Gastroesophageal sphincter (tissue), 3 donors: ENCODE measurements around the gene ZFYVE28.

Source experiments
- EP300 ChIP-seq: sonication (generic); formaldehyde crosslinking; IDR thresholded peaks from one replicate; pipeline ENCODE4 v1.6.1; 2017; ENCODE audit warnings: antibody characterized with exemption, mild to moderate bottlenecking
- TF ChIP-seq, protein P1 (sequence below), 4 experiments: fragments of 200-600 bp in 2 of 4; fragments of 450-650 bp in 2 of 4; sonication (generic) in 1 of 4; IDR thresholded peaks; one replicate each; pipeline ENCODE4 v1.5.1; 2017 to 2019; ENCODE audit warnings: antibody characterized with exemption in 4 of 4, mild to moderate bottlenecking in 2 of 4, moderate library complexity in 2 of 4

DNA sequence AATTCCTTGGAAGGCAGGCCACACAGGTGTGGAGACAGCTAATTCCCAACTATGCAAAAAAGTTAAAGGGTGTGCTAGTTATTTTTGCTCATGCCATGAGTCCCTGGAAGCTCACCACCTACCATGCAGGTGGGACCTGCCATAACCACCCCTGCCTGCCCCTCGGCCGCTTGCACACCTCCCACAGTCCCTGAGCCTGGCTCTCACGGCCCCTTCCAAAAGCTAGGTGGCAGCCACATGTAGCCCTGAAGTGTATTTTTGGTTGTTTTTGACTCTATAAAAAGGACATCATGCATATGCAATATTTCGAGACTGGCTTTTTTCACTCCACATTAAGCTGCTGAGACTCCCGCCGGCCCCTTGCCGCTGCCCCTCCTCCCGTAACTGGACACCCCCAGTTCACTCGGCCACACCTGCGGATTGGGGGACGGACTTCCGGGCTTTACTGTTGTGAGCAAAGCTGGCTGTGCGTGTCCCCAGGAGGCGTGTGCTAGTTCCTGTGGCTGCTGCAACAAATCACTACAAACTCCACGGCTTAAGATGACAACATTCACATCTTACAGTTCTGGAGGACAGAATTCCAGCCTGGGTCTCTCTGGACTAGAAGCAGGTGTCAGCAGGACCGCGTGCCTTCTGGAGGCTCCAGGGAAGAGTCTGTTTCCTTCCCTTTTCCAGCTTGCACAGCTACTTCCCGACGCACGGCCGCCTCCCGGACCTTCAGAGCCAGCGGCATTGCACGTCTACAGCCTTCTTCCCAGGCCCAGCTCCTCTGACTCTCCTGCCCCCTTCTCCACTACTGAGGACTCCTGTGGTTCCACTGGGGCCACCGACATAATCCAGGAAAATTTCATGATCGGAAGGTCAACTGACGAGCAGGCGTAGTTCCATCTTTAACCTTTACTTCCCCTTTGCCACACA is 24.8 kb downstream of the ZFYVE28 start:
- no peak for TF ChIP-seq EP300
- TF ChIP-seq, protein P1, sequence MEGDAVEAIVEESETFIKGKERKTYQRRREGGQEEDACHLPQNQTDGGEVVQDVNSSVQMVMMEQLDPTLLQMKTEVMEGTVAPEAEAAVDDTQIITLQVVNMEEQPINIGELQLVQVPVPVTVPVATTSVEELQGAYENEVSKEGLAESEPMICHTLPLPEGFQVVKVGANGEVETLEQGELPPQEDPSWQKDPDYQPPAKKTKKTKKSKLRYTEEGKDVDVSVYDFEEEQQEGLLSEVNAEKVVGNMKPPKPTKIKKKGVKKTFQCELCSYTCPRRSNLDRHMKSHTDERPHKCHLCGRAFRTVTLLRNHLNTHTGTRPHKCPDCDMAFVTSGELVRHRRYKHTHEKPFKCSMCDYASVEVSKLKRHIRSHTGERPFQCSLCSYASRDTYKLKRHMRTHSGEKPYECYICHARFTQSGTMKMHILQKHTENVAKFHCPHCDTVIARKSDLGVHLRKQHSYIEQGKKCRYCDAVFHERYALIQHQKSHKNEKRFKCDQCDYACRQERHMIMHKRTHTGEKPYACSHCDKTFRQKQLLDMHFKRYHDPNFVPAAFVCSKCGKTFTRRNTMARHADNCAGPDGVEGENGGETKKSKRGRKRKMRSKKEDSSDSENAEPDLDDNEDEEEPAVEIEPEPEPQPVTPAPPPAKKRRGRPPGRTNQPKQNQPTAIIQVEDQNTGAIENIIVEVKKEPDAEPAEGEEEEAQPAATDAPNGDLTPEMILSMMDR (IDR thresholded peaks at IDR 0.05), result no peak
